CD14-positive monocyte (primary cell): ENCODE data around the gene RGS9. TPM values are rescaled to one million over a fixed set of nuclear protein-coding genes. Genes with fewer than 3 reads are reported as not detected.

Experiments
- DNase-seq, 3 donors: peaks; one replicate each; pipeline ENCODE4 v3.0.0-alpha.2; 2011 to 2022
- H2AFZ ChIP-seq: 2 replicates; pipeline ENCODE4 v1.6.0; 2012; ENCODE audit warnings: mild to moderate bottlenecking, low read depth, low read length, inconsistent platforms; ENCODE audit not compliant: insufficient read depth, poor library complexity, severe bottlenecking
- H3K27ac ChIP-seq, 2 donors: 1 replicate in 1 of 2; 2 replicates in 1 of 2; pipeline ENCODE4 v1.5.1; 2012 to 2013; ENCODE audit warnings: low read length in 2 of 2, control low read depth in 1 of 2, inconsistent platforms in 1 of 2, low read depth in 1 of 2, mild to moderate bottlenecking in 1 of 2
- H3K27me3 ChIP-seq, 2 donors: one replicate each; pipeline versions ENCODE4 v1.6.0 to v1.6.1; 2011 to 2013; ENCODE audit warnings: low read length in 2 of 2; ENCODE audit not compliant: control insufficient read depth in 2 of 2, insufficient read depth in 2 of 2
- H3K36me3 ChIP-seq, 2 donors: replicated peaks in 1 of 2; 1 replicate in 1 of 2; 2 replicates in 1 of 2; pipeline versions ENCODE4 v1.5.1 to v1.6.1; 2012 to 2013; ENCODE audit warnings: low read length in 2 of 2, control low read depth in 1 of 2, inconsistent platforms in 1 of 2, mild to moderate bottlenecking in 1 of 2; ENCODE audit not compliant: insufficient read depth in 2 of 2, control insufficient read depth in 1 of 2
- H3K4me1 ChIP-seq, 2 donors: 1 replicate in 1 of 2; 2 replicates in 1 of 2; pipeline versions ENCODE4 v1.5.1 to v1.6.1; 2012 to 2013; ENCODE audit warnings: low read length in 2 of 2, control low read depth in 1 of 2, inconsistent platforms in 1 of 2, mild to moderate bottlenecking in 1 of 2, moderate library complexity in 1 of 2; ENCODE audit not compliant: insufficient read depth in 2 of 2, control insufficient read depth in 1 of 2
- H3K4me2 ChIP-seq: replicated peaks from 2 replicates; pipeline ENCODE3; 2012; ENCODE audit warnings: low read length, moderate library complexity, mild to moderate bottlenecking; ENCODE audit not compliant: poor library complexity, severe bottlenecking; ENCODE audit errors: extremely low read depth
- H3K4me3 ChIP-seq, 3 experiments: fragments of 200-600 bp in 1 of 3; sonication (generic) in 1 of 3; replicated peaks in 1 of 3; 1 replicate in 2 of 3; 2 replicates in 1 of 3; pipeline ENCODE4 v1.5.1; 2011 to 2013; ENCODE audit warnings: low read length in 3 of 3, mild to moderate bottlenecking in 3 of 3, control low read depth in 2 of 3, low read depth in 2 of 3, inconsistent platforms in 1 of 3, moderate library complexity in 1 of 3
- H3K79me2 ChIP-seq: 2 replicates; pipeline ENCODE4 v1.6.0; 2012; ENCODE audit warnings: mild to moderate bottlenecking, control low read depth, inconsistent platforms, low read length, moderate library complexity; ENCODE audit not compliant: insufficient read depth
- H3K9ac ChIP-seq: 2 replicates; pipeline ENCODE4 v1.6.0; 2017; ENCODE audit warnings: low read length, mild to moderate bottlenecking; ENCODE audit not compliant: insufficient read depth, poor library complexity, severe bottlenecking
- H3K9me3 ChIP-seq, 2 donors: replicated peaks in 1 of 2; 1 replicate in 1 of 2; 2 replicates in 1 of 2; pipeline versions ENCODE4 v1.5.1 to v1.6.1; 2012 to 2013; ENCODE audit warnings: low read length in 2 of 2, control low read depth in 1 of 2; ENCODE audit not compliant: control insufficient read depth in 1 of 2, insufficient read depth in 1 of 2
- H4K20me1 ChIP-seq: 2 replicates; pipeline ENCODE4 v1.6.0; 2012; ENCODE audit warnings: mild to moderate bottlenecking, low read length, control low read depth, moderate library complexity; ENCODE audit not compliant: insufficient read depth
- H3K27ac Mint-ChIP-seq, 7 donors: one replicate each; pipeline ENCODE4 v1.8.0; 2020; ENCODE audit warnings: mild to moderate bottlenecking in 7 of 7, mixed read lengths in 7 of 7, moderate library complexity in 6 of 7, inconsistent platforms in 2 of 7
- H3K27me3 Mint-ChIP-seq, 3 donors: one replicate each; pipeline ENCODE4 v1.8.0; 2021 to 2022; ENCODE audit warnings: low read depth in 3 of 3, mild to moderate bottlenecking in 3 of 3, mixed read lengths in 3 of 3, moderate library complexity in 3 of 3, inconsistent platforms in 1 of 3
- H3K36me3 Mint-ChIP-seq, 2 donors: one replicate each; pipeline ENCODE4 v1.8.0; 2020; ENCODE audit warnings: mixed read lengths in 2 of 2, inconsistent platforms in 1 of 2, mild to moderate bottlenecking in 1 of 2
- H3K4me1 Mint-ChIP-seq: one replicate; pipeline ENCODE4 v1.8.0; 2020; ENCODE audit warnings: mild to moderate bottlenecking, mixed read lengths
- H3K4me3 Mint-ChIP-seq, 2 donors: one replicate each; pipeline ENCODE4 v1.8.0; 2020; ENCODE audit warnings: mild to moderate bottlenecking in 2 of 2, mixed read lengths in 2 of 2, moderate library complexity in 1 of 2
- H3K9me3 Mint-ChIP-seq, 7 donors: one replicate each; pipeline ENCODE4 v1.8.0; 2020 to 2022; ENCODE audit warnings: mixed read lengths in 7 of 7, mild to moderate bottlenecking in 6 of 7, moderate library complexity in 6 of 7, inconsistent platforms in 2 of 7
- WGBS: methylation state at CpG from one replicate; pipeline ENCODE4 v1.1.5; 2013; ENCODE audit warnings: missing lambda C conversion rate; ENCODE audit not compliant: insufficient coverage; 5-methylcytosine and 5-hydroxymethylcytosine counted together
- intact Hi-C, 2 donors: fragments of 100-400 bp; cut with micrococcal nuclease; formaldehyde crosslinking; loops; one replicate each; pipeline versions ENCODE4 v1.15.0 to v1.15.1; 2023
- polyA plus RNA-seq, 3 donors: library from polyadenylated mRNA; depleted of rRNA in 1 of 3; unstranded in 2 of 3; stranded (reverse) in 1 of 3; fragments of 300-500 nt in 2 of 3; fragments of >200 nt in 1 of 3; fragmentation: Illumina TruSeq in 2 of 3; gene quantifications; 1 replicate in 2 of 3; 2 replicates in 1 of 3; pipeline ENCODE4 v1.2.3, GENCODE V29; 2012 to 2021
- TF ChIP-seq, protein P1 (sequence below): fragments of 200-600 bp; IDR thresholded peaks from one replicate; pipeline ENCODE4 v1.8.0; 2022; ENCODE audit warnings: antibody characterized with exemption, mild to moderate bottlenecking

RGS9 gene
- polyA plus RNA-seq, 3 donors, result 0.08 TPM; not detected in 2

DNA sequence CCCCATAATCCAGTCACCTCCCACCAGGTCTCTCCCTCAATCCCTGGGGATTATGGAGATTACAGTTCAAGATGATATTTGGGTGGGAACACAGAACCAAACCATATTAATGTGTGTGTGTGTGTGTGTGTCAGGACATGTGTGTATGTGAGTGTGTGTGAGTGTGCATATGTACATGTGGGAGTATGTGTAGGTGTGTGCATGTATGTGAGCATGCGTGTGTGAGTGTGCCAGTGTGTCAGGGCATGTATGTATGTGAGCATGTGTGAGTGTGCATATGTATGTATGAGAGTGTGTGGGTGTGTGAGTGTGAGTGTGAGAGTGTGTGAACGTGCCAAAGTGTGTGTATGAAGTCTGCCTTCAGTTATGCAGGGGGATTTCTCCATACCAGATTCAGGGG is 37.8 kb downstream of the RGS9 start:
- Mint-ChIP-seq H3K4me1 (peaks cover 8% of the 10 kb centered on the region), H3K4me3 (no peak overlapping the region), H3K27me3 (peaks cover 3 to 7% (median 5%) of the 10 kb centered on the region in 3 donors), H3K9me3 (peaks cover 0 to 3% (median 0%) of the 10 kb centered on the region in 7 donors), H3K36me3 (no peaks in the 10 kb centered on the region), H3K27ac (no peak overlapping the region)
- Histone ChIP-seq H3K4me2 (no peak overlapping the region), H3K4me3 (no peak overlapping the region), H3K9me3 (no peaks in the 10 kb centered on the region), H3K36me3 (no peaks in the 10 kb centered on the region), H3K79me2 (no peaks in the 10 kb centered on the region), H3K4me1 (no peaks in the 10 kb centered on the region), H3K27me3 (no peaks in the 10 kb centered on the region), H3K9ac (no peak overlapping the region), H2AFZ (no peak overlapping the region), H3K27ac (no peak overlapping the region), H4K20me1 (no peaks in the 10 kb centered on the region)
- no peak for DNase-seq
- WGBS, result 92% methylated on average over 1 of the region's 2 CpGs
- intact Hi-C loops, result no loop called here
- TF ChIP-seq, protein P1, sequence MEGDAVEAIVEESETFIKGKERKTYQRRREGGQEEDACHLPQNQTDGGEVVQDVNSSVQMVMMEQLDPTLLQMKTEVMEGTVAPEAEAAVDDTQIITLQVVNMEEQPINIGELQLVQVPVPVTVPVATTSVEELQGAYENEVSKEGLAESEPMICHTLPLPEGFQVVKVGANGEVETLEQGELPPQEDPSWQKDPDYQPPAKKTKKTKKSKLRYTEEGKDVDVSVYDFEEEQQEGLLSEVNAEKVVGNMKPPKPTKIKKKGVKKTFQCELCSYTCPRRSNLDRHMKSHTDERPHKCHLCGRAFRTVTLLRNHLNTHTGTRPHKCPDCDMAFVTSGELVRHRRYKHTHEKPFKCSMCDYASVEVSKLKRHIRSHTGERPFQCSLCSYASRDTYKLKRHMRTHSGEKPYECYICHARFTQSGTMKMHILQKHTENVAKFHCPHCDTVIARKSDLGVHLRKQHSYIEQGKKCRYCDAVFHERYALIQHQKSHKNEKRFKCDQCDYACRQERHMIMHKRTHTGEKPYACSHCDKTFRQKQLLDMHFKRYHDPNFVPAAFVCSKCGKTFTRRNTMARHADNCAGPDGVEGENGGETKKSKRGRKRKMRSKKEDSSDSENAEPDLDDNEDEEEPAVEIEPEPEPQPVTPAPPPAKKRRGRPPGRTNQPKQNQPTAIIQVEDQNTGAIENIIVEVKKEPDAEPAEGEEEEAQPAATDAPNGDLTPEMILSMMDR, result no peak

DNA sequence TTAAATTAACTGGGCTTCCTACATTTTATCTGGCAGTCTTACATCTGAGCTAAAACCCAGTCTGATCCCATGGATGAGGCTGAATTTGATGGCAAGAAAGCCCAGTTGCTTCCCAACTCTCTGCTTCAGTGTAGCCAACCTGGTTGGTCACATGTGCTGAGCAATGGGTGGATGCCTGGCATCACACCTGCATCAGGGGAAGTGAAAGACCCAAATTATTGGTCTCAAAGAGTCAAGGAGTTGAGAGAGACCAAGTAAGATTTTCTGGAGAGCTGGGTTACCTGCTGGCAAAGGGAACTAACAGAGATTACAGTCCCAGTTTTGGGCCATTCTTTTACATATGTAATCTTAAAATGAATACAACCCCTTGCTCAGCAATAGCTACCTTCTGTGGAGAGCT is 38.8 kb downstream of the RGS9 start:
- Mint-ChIP-seq H3K27me3 (peaks cover 0 to 7% (median 5%) of the 10 kb centered on the region in 3 donors), H3K4me3 (no peak overlapping the region), H3K9me3 (peaks cover 0 to 3% (median 0%) of the 10 kb centered on the region in 7 donors), H3K36me3 (no peaks in the 10 kb centered on the region), H3K27ac (peak overlapping the region in 1 of 7 donors; percentile 32), H3K4me1 (peaks cover 8% of the 10 kb centered on the region)
- Histone ChIP-seq H3K4me1 (no peaks in the 10 kb centered on the region), H3K4me3 (no peak overlapping the region), H3K27ac (no peak overlapping the region), H3K9me3 (no peaks in the 10 kb centered on the region), H3K9ac (no peak overlapping the region), H3K36me3 (no peaks in the 10 kb centered on the region), H3K27me3 (no peaks in the 10 kb centered on the region), H2AFZ (no peak overlapping the region), H3K4me2 (no peak overlapping the region), H3K79me2 (no peaks in the 10 kb centered on the region), H4K20me1 (no peaks in the 10 kb centered on the region)
- DNase-seq, result no peak
- TF ChIP-seq, protein P1, result no peak
- intact Hi-C loops, result no loop called here
